ENCODE measurements around the gene TMEFF1.

The TMEFF1 gene

GRCh38 chr9:100448266-100448665 is 24.7 kb upstream of the TMEFF1 start:
- no peak for DNase-seq (ENCODE audit: low read depth)

DNA sequence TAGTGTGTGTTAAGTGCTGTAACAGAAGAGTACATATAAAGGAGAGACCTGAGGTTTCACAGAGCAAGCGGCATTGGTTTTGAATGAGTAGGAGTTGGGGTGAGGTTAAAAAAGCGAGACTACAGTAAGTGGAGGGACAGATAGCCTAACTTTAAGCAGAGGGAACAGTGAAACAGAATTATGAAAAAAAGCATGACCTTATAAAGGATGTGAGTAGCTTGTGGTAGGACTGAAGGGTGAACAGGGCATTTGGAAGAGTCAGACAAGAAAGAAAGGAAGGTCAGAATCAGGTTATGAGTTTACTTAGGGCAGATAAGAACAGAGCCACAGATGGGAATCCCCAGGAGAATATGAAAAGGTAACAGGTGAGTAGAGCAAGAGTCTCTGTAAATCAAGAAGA is 23.5 kb upstream of the TMEFF1 start:
- DNase-seq (ENCODE audit: low read depth) = no peak

DNA sequence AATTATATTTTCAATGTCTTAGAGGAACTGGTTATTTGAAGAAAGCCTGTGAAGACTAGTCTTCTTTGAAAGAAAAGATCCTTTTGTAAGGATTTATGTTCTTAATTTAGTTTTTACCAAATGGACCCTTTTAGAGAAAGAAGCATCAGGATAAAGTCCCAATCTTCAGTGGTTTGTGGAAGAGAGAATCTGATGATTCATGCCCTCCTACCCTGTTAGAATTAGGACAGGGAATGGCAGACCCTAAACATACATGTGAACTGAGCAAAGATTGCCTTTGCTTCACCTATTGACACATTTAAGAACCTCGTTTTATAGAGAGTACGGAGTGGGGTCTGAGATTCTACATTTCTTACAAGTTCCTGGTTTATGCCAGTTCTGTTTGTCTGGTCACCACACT is 20.1 kb upstream of the TMEFF1 start:
- DNase-seq (ENCODE audit: low read depth) = no peak

GRCh38 chr9:100455470-100455869 is 17.5 kb upstream of the TMEFF1 start:
- no peak for DNase-seq (ENCODE audit: low read depth)

DNA sequence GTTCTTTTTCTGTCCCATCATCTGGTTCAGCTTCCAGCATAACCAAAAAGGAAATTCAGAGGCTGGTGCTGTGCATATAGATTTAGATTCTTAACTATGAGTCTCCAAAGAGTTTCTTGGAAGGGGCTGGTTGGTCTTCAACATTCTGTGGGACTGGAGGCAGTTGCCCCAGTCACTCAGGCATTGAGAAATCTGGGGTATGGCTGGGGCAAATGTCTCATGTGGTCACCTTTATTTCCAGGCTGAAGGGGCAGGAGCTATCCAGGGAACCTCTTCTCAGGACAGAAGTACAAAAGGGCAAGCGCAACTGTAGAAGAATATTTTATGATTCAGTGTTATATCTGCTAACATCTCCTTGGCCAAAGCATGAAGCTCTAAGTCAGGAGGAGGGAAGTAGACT is 15.4 kb upstream of the TMEFF1 start:
- DNase-seq (ENCODE audit: low read depth) = no peak

DNA sequence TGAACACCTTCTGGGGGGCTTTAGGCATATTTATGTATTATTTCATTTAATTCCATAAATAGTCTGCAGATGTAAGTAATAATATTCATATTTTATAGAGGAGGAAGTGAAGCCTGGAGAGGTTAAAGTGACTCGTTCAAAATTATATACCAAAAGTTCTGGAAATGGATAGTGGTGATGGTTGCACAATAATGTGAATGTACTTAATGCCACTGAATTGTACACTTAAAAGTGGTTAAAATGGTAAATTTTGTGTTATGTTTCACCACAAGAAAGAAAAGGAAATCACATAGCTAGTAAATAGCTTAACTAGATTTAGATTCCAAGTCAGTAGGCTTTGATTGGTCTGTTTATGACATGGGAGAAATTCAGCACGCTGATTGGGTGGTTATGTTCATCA is 13.0 kb upstream of the TMEFF1 start:
- DNase-seq (ENCODE audit: low read depth) = no peak

- DNase-seq (ENCODE audit: low read depth) = no peak
Observed at GRCh38 chr9:100465274-100465673, 7.7 kb upstream of the TMEFF1 start.

DNA sequence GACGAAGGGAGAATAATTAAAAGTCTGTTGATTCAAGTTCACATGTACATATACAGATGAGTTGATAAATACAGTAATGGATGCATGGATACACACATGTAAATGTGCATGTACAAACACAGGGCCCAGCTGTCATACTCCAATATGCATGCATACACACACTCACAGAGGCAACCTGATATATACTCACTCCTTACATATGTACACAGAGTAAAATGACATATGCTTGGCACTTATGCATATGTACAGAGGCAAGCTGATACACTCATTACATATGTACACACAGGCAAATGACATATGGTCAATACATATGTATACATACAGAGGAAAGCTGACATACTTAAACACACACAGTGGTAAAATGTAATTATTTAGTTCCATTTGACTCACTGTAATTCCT is 7.2 kb upstream of the TMEFF1 start:
- no peak for DNase-seq (ENCODE audit: low read depth)

GRCh38 chr9:100466171-100466828 is 6.6 kb upstream of the TMEFF1 start:
- no peak for DNase-seq (ENCODE audit: low read depth)

GRCh38 chr9:100466829-100467221 is 6.1 kb upstream of the TMEFF1 start:
- DNase-seq (ENCODE audit: low read depth) = no peak

DNA sequence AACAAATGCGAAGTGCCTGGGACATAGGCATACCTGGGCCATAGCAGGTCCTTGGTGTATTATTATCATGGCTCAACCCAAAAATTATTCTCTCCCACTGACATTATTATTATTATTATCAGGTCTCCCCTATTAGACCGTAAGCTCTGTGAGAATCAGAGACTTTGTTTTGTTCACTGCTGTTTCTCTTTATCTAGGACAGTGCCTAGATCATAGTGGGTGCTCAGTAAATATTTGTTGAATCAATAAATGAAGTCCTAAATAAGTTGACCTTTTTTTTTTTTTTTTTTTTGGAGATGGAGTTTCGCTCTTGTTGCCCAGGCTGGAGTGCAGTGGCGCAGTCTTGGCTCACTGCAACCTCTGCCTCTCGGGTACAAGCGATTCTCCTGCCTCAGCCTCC is 4.9 kb upstream of the TMEFF1 start:
- DNase-seq (ENCODE audit: low read depth) = no peak

- peak; percentile 21 for DNase-seq (ENCODE audit: low read depth)
Observed at GRCh38 chr9:100472268-100472667, 681 bp upstream of the TMEFF1 start.

GRCh38 chr9:100473276-100474081 is 530 bp downstream of the TMEFF1 start:
- no peak for DNase-seq (ENCODE audit: low read depth)

DNA sequence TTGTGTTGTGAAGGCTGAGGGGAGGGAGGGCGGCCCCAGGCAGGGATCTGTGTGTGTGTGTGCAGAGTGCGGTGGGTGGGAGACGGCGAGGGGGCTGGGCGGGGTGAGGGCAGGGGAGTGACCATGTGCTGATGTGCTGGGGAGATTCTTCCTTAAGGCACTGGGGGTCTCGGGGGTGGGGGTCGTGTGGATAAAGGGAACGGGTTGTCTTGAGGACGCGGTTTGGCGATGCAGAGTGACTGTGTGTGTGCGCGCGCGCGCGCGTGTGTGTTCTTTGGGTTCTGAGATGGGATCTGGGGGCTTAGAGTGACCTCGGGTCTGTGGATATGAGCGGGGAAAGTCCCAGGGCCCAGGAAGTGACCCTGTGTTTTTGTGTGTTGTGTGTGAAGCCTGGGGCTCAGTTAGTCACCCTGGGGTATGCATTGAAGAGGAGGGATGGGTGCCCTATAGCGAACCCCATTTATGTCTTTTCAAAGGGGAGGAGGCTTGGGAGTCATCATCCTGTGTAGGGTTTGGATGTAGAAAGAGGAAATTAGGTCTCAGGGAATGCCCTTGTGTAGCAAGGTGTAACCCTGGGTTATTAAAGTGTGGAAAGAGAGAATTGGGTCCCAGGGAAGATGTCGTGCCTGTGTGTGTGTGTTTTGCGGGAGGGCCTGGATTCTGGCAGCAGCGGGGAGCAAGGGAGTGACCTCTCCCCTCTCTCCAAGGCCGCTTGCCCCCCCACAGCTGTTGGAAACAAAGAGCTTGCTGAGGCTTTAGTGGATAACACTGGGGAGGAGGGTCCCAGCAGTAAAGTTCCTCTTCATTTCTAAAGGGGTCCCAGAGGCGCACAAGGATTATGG is 1.4 kb downstream of the TMEFF1 start:
- no peak for DNase-seq (ENCODE audit: low read depth)

- no peak for DNase-seq (ENCODE audit: low read depth)
Observed at GRCh38 chr9:100474924-100475276, 2.0 kb downstream of the TMEFF1 start.

DNA sequence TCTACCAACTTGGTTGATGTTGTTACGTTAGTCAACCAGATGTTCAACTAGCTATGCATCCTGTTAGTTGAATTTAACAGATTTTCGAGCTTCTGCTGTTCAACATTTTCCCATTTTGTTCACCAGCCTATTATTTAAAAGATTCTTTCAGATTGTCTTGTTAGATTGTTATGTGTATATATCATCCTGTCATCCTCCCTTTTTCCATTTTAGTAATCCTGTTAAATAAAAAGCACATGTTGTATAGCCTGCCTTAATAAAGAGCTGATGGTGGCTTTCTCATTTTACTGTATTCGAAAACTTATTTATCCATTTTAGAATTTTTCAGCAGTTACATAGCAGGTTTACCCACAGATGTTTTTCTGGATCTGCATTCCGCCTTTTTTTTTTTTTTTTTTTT is 4.3 kb downstream of the TMEFF1 start:
- DNase-seq (ENCODE audit: low read depth) = no peak

GRCh38 chr9:100478192-100478591 is 5.2 kb downstream of the TMEFF1 start:
- no peak for DNase-seq (ENCODE audit: low read depth)

DNA sequence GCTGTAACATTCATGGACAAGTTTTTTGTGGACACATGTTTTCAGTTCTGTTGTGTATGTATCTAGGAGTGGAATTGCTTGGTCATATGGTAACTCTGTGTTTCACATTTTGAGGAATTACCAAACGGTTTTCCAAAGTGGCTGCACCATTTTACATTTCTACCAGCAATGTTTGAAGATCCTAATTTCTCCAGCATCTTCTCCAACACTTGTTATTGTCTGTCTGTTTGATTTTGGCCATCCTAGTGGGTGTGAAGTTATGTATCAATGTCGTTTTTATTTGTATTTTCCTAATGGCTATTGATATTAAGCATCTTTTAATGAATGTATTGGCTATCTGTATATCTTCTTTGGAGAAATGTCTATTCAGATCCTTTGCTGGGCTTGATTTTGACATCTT is 6.9 kb downstream of the TMEFF1 start:
- no peak for DNase-seq (ENCODE audit: low read depth)

- no peak for DNase-seq (ENCODE audit: low read depth)
Observed at GRCh38 chr9:100485196-100485595, 12.2 kb downstream of the TMEFF1 start.

DNA sequence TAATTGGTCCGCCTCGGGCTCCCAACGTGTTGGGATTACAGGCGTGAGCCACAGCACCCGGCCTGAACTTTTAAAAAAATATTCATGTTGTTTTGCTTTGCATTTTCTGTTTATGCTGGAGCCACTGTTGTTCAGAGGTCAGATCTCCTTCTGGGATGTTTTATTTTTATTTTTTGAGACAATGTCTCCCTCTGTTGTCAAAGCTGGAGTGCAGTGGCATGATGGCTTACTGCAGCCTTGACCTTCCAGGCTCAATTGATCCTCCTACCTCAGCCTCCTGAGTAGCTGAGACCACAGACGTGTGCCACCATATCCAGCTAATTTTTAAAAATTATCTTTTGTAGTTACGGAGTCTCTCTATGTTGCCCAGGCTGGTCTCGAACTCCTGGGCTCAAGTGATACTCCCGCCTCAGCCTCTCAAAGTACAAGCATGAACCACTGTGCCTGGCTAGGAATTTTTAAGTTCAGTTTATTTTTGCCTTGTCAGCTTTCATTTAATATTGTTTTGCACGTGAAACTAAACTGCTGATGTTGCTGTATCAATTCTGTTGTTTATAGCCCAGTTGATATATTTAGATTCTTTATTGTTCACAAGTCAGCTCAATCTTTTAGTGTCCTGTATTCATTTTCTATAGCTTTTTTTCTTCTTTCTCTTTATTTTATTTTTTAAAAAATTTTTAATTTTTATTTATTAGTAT is 13.7 kb downstream of the TMEFF1 start:
- DNase-seq (ENCODE audit: low read depth) = no peak

DNA sequence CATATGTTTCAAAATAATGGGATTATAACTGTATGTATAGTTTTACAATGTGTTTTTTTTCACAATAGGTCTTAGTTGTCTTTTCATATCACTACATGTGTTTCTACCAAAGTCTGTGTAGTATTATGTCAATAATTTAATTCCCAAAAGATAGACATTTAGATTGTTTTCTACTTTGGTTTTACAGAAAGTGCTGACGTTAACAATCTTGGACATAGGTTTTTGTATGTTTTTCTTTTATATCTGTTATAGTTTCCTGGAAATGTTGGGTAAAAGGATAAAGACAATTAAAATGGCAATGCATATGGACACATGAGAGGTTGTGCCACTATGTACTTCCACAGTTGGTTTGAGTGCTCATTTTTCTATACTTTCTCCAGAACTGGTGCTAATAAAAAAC is 15.2 kb downstream of the TMEFF1 start:
- no peak for DNase-seq (ENCODE audit: low read depth)

GRCh38 chr9:100489836-100490235 is 16.9 kb downstream of the TMEFF1 start:
- DNase-seq (ENCODE audit: low read depth) = no peak

Measured in CMK (cell line).